Stimulated activated CD8-positive, alpha-beta memory T cell treated with anti-CD3 and anti-CD28 coated beads, Interleukin-7, amount 100 ng/mL, for 48 hours (primary cell): ENCODE data around the gene CAPS2.

ENCODE experiments used
- DNase-seq, 2 donors: peaks; one replicate each; pipeline ENCODE4 v3.0.0-alpha.2; 2020; ENCODE audit warnings: low read depth in 1 of 2; ENCODE audit errors: extremely low read depth in 1 of 2

CAPS2 gene

DNA sequence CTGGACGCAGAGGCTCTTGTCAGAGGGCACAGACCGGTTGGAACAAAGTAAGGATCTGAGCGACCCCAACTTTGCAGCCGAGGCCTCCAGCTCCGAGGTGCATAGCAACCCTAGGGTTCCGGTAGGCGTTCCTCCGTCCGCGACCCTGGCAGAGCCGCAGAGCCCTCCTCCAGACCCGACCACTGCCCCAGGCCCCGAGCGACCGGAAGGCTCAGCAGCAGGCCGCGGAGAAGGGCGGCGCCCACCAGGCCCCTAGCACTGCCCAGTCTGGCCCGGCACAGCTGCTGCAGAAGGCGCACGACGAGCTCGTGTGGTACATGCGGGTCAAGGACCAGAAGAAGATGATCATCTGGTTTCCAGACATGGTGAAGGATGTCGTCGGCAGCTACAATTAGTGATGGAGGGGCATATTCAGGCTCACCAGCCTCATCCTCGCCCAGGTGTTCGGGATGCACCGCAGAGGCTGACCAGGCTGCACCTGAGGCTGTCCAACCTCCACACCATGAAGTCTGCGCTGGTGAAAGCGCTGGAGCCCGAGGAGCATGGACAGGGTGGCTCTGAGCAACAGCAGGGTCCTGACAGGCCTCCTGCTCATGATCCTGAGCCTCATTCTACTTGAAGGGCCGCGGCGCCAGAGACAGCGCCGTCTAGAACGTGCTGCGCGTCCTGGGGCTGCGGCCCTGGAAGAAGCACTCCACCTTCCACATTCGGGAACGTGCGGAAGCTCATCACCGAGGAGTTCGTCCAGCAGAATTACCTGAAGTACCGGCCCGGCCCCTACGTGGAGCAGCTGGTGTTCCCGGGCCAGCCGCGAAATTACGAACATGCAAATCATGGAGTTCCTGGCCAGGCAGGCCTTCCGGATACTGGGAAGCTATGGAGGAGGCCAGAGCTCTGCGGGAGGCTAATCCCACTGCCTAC lies 24.5 kb downstream of the CAPS2 start:
- no peak for DNase-seq

DNA sequence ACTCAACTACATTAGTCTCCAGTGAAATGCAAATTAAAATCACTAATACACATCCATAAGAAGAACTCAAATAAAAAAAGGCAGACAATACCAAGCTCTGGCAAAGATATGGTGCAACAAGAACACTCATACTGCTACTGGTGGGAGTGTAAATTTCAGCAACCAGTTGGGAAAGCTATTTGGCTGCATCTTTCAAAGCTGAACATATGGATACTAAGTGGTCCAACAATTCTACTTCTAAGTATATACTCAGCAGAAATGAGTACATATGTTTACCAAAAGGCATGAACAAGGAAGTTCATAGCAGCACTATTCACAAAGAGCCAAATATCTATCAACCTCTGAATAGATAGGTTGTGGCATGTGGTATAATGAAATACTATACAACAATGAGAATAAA lies 27.3 kb downstream of the CAPS2 start:
- DNase-seq, result no peak

DNA sequence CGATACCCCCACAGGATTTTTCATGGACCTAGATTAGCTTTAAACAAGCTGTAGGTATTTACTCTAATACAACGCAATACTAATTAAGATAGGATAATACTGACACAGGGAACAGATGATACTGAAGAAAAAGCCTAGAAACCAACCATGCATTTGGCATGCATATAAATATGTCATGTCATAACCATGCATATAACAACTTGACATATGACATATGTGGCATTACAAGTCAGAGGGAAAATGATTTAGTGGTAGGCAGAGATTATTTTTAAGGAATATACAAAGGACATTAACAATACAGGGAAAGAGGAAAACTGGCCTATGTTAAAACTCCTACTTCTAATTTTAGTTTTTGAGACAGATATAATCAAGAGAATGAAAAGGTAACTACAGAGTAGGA lies 27.9 kb downstream of the CAPS2 start:
- no peak for DNase-seq

DNA sequence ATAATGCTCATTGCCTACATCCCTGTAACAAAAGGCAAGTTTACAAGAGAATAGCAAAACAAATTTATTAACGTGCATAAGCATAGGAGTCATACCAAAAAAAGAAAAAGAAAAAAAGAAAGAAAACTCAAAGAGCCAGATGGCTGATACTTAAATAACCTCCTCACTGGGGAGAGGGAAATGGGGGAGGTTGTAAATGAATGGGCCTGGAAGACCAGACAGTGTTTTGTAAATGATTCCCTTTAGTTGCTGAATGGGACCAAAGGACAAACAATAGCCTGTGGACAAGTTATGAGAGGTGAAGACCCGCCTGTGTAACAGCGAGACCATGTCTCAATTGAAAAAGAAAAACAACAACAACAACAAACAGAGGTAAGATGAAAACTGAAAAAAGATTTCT lies 35.3 kb downstream of the CAPS2 start:
- no peak for DNase-seq

DNA sequence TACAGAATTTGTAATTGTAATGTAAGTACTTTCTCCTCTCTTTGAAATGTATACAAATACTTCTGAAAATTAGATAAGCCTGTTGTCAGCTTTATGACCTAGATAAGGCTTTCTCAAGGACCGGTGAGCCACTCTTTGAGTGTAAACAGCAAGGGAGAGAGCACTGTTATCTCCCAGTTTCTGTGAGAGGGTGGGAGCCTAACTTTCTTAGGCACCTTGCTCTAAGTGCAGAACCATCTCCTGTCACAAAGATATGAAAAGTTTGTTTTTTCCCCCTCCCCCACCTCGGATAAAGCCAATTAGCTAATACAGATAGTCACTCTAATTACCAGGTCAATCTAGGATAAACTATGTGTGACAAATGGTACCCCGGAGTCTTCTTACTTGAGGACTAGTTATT lies 35.8 kb downstream of the CAPS2 start:
- no peak for DNase-seq

DNA sequence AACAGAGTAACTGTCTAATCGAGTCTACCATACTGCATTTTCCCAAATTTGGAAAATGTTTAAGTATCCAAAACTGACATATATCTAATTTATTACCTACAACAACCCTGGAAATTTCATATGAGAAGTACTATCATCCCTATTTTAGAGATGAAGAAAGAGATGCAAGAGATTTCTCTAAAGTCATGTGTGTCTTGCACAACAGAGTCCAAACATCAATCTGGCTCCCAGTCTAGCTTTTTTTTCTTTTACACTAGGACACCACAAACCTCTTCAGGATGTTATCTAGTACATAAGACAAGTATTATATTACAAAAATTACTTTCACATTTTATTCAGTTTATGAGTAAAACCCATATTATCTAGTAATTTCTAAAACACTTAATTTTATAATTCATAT lies 39.1 kb downstream of the CAPS2 start:
- DNase-seq, result no peak

DNA sequence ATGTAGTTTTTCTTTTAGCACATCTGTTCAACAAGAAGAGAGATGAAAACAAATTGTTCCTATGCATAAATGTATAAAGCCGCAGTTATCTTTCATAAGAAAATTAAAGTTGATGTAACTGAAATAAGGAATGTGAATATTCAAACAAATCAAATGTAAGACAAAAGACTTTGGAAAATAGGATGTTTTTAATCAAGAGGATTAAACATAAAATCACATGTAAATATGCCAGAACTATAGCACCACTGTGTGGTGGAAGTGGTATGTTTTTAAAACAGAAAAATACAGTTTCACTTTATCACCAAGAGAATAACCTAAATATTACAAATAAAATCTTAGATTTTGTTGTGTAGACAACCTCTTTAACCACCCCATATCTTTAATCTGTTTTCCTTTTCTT lies 40.4 kb downstream of the CAPS2 start:
- DNase-seq, result no peak

DNA sequence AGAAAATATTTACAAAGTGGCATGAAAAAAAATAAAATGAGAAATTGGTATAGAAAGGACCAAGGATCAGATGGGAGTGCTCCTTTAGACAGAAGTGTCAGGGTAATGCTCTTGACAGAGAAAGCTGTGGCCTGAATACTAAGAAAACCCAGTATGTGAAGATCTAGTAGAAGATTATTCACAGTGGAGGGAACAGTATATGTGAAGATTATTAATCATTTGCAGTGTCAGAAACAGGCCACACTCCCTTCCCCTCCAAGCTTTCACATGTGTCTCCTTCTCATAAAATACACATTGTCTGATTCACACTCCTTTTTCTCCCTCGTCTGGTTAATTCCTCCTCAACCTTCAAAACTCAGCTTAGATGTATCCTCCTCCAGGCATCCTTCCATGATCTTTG lies 41.3 kb downstream of the CAPS2 start:
- DNase-seq, result no peak

DNA sequence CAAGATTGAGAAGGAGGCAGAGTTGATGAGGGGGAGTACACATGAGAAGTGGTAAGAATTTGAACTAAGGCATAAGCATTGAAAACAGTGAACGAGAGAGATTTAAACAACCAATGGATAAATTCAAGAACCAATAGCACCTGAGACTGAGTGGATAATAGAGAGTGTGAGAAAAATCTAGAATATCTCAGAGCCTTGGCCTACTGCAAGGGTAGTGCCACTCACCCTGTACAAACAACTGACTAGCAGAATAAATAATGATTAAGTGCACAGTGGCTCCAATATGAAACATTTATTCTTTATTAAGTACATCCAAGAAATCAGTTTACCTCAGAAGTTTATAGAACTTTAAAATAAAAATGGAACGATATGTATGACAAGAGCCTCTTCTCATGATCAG lies 54.4 kb downstream of the CAPS2 start:
- no peak for DNase-seq

DNA sequence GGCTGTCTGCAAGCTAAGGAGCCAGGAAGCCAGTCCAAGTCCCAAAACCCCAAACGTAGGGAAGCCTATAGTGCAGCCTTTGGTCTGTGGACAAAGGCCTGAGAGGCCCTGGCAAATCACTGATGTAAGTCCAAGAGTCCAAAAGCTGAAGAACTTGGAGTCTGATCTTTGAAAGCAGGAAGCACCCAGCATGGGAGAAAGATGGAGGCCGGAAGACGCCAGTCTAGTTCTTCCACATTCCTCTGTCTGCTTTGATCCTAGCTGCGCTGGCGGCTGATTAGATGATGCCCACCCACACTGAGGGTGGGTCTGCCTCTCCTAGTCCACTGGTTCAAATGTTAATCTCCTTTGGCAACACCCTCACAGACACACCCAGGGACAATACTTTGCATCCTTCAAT lies 58.5 kb downstream of the CAPS2 start:
- no peak for DNase-seq

DNA sequence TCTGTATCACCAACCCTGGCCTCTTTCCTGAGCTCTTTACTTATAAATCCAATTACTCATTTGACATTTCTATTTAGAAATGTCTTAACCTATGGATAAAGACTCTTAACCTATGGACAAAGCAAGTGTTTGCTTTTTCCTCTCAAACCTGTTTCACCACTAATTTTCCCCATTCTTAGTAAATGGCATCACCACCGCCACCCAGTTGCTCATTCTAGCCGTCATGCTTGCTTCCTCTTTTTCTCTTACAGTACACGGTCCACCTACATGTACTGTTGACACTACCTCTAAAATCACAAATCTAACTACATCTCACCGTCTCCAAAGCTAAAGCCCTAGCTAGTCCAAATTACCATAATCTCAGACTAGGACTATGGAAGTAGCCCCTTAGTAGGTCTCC lies 60.0 kb downstream of the CAPS2 start:
- DNase-seq, result no peak

DNA sequence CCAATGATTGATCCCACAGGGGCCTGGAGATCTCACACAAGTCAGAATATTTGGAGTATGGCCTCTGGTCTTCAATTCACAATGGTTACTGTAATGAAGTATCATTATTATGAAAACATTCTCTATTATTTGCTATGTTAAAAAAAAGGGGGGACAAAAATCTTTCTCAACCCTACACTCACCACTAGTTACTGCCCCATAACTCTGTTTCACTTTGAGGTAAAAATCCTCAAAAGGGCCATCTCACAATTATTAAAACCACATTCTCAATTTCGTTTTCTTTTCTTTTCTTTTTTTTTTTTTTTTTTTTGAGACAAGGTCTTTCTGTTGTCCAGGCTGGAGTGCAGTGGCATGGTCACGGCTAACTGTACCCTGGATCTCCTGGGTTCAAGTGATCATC lies 60.9 kb downstream of the CAPS2 start:
- no peak for DNase-seq

DNA sequence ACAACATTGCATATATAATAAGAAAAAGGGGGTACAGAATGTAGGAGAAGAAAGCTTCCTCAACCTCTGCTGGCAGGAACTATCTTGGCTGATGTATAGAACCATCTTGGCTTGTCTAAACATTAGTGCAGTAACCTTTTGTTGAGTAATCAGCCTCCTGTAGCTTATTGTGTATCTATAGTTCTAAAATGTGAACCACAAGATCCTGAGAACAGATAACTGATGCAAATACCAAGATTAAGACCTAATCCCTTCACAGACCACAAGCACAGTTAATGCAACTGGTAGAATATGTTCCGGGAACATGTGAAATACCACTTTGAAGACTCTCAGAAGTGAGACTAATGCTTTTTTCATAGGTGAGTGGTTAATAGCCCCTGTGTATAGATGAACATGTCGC lies 69.8 kb downstream of the CAPS2 start:
- no peak for DNase-seq

DNA sequence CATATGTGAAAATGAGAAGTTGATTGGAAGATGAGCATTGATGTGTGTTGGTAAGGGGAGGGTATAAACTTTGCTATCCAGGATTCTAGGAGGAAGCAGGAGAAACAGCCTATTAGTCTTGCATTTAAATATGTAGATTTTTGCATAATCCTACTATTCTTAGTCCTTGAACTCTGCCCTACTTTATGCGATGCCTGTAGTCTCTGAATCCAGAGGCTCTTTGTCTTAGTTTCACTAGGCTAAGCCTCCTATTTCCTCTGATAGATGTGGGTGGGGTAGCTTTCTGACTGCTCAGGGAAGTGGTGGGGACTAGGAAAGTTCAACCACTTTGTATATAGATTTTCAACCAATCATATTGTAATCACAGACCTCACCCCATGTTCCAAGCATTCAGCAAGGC lies 71.0 kb downstream of the CAPS2 start:
- DNase-seq, result no peak

DNA sequence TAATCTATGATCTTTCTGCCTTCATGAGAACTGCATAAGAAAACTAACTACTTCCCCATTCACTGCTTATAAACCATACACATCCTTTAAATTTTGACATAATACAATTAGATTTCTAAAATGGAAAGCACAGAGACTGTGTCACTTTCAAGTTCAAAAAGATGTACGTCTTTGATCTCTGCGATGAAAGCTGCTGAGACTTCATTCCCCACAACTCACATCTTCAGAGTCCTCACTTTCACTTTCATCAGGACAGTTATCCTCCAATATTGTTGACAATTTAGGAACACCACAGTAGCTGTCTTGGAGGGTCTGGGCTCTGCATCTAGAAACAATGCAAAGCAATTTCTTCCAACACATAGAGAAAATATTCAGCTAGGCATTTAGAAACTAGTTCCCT lies 72.6 kb downstream of the CAPS2 start:
- DNase-seq, result no peak

DNA sequence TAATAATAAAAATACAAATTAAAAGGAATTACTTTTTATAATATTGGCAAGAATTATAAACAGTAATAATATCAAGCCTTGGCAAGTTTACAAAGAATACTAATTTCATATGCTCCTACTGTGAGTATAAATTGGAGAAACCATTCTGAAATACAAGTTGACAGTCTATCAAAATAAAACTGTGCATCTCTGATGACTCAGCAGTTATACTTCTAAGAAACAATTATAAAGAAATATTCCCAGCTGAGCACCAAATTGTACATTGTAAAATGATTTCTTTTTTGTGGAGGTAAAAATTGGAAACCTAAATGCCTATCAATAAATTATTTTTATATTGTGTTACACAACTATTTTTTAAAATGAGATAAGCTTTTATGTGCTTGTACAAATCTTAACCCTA lies 85.0 kb downstream of the CAPS2 start:
- no peak for DNase-seq

DNA sequence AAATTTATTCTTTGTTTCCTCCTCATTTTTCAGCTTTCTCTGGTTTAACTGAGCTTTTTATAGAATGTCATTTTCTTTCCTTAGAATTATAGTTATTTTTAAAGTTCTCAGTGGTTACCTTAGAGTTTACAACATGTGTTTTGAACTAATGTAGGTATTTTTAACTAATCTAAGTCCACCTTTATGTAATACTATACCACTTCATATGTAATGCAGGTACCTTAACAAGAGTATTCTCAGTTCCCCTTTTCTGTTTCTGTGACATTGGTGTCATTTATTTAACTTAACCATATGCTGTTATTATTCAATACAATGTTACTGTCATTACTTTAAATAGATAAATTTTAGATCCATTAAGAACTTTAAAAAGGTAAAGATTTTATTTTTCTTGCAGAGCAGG lies 90.1 kb downstream of the CAPS2 start:
- no peak for DNase-seq

DNA sequence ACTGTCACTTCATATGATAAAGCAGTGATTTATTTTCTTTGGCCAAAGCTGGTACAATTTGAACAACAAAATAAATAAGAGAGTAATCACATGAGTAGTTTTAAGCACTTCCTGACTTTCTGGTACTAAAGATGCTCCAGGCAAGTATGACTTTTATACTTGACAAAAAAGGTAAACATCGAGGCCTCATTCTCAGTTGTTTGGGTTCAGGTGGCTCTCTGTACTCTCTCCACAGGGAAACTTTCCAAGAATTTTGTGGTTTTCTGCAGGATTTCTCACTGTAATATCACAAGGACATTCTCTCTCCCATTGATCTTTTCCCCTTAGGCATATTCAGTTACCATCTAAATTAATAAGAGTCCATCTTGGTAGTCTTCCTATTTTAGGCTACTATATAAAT lies 93.9 kb downstream of the CAPS2 start:
- DNase-seq, result no peak

DNA sequence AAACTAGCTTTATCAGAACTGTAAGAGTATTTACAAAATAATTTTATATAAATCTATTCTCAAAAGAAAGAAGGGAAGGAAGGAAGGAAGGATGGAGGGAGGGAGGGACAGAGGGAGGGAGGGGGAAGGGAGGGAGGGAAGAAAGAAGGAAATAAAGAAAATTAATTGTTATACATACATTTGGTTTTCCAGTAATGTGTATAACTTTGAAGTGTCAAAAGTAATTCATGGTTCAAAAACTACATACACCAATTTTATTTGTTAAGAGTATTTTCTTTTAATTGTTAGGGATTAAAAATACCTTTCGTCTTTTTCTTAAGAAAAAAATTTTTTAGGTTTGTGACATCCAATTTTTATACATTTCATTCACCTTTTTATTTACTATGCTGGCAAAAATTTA lies 103.0 kb downstream of the CAPS2 start:
- no peak for DNase-seq
